Measurements from ENCODE around the gene FICD. TPM values are rescaled to one million over a fixed set of nuclear protein-coding genes. Genes with fewer than 3 reads are reported as not detected.

The FICD gene
- total and polyA plus RNA-seq, 2 donors (not counting 1 experiment from before 2014, with no cell fraction given): 1.2 to 9.1 TPM

GRCh38 chr12:108507971-108508642, 7.0 kb upstream of the FICD start:
- Histone ChIP-seq H3K36me3 (replicated peaks in 1 of 2; ENCODE audit: control extremely low read depth in 1 of 2, control insufficient read depth in 1 of 2, extremely low read depth in 1 of 2, insufficient read depth in 2 of 2, low read length in 1 of 2) (no peaks in the 10 kb centered on the region), H4K20me1 (ENCODE audit: control insufficient read depth, insufficient read depth, low read length, poor library complexity, severe bottlenecking) (no peaks in the 10 kb centered on the region), H3K4me1 (ENCODE audit: control insufficient read depth in 2 of 2, insufficient read depth in 2 of 2, low read length in 2 of 2) (peaks cover 7 to 13% of the 10 kb centered on the region in 2 donors), H3K27me3 (replicated peaks in 1 of 4; ENCODE audit: control extremely low read depth in 1 of 4, control insufficient read depth in 3 of 4, insufficient read depth in 4 of 4, low read length in 3 of 4) (peaks cover 0 to 5% (median 0%) of the 10 kb centered on the region in 4 experiments), H3K9me3 (ENCODE audit: control extremely low read depth in 1 of 3, control insufficient read depth in 2 of 3, insufficient read depth in 1 of 3, low read length in 2 of 3) (peaks cover 1 to 11% (median 3%) of the 10 kb centered on the region in 3 donors), H3K79me2 (ENCODE audit: control insufficient read depth, insufficient read depth, low read length) (no peaks in the 10 kb centered on the region), H3K27ac (ENCODE audit: low read length in 2 of 2) (no peak overlapping the region), H3K4me2 (replicated peaks; ENCODE audit: low read depth, low read length, poor library complexity, severe bottlenecking) (no peak overlapping the region), H3K4me3 (ENCODE audit: control extremely low read depth in 1 of 5, extremely low read depth in 1 of 5, insufficient read depth in 1 of 5, low read depth in 2 of 5, low read length in 4 of 5) (no peak overlapping the region), H3K9ac (ENCODE audit: low read length) (no peak overlapping the region), H2AFZ (ENCODE audit: insufficient read depth, low read depth, low read length, poor library complexity, severe bottlenecking) (no peak overlapping the region)
- peaks cover 12% of the 10 kb centered on the region for H3K27me3 Mint-ChIP-seq
- TF ChIP-seq CTCF (IDR thresholded peaks at IDR 0.05) (no peak), EZH2 (IDR thresholded peaks at IDR 0.05; ENCODE audit: borderline replicate concordance, insufficient read depth, low read depth, low read length, poor library complexity, severe bottlenecking) (no peak)
- 63% methylated on average over 2 of the region's 3 CpGs for WGBS (ENCODE audit: insufficient coverage)
- H3K9me3 Mint-ChIP-seq (ENCODE audit: insufficient read depth): peaks cover 9% of the 10 kb centered on the region
- DNase-seq (no peak), ATAC-seq (ENCODE audit: low read depth) (peak; percentile 21)
- ChIA-PET POLR2A (interaction anchor here (0.6 to 0.7 kb wide), 3 partner anchors 44 to 773 kb away, joined by 3 to 9 read pairs (median 3); no protein-coding TSS in a partner anchor), CTCF (no interaction called here)
- H3K4me3 Mint-ChIP-seq: no peak overlapping the region
- peak overlapping the region; percentile 38 for H3K27ac Mint-ChIP-seq
- H3K4me1 Mint-ChIP-seq: peaks cover 19% of the 10 kb centered on the region
- intact Hi-C loops (cut with micrococcal nuclease): no loop called here

- Histone ChIP-seq H4K20me1 (ENCODE audit: control insufficient read depth, insufficient read depth, low read length, poor library complexity, severe bottlenecking) (no peaks in the 10 kb centered on the region), H3K36me3 (replicated peaks in 1 of 2; ENCODE audit: control extremely low read depth in 1 of 2, control insufficient read depth in 1 of 2, extremely low read depth in 1 of 2, insufficient read depth in 2 of 2, low read length in 1 of 2) (no peaks in the 10 kb centered on the region), H3K4me2 (replicated peaks; ENCODE audit: low read depth, low read length, poor library complexity, severe bottlenecking) (no peak overlapping the region), H3K27ac (ENCODE audit: low read length in 2 of 2) (no peak overlapping the region), H3K4me1 (ENCODE audit: control insufficient read depth in 2 of 2, insufficient read depth in 2 of 2, low read length in 2 of 2) (peaks cover 7 to 17% of the 10 kb centered on the region in 2 donors), H3K79me2 (ENCODE audit: control insufficient read depth, insufficient read depth, low read length) (no peaks in the 10 kb centered on the region), H3K9ac (ENCODE audit: low read length) (no peak overlapping the region), H3K27me3 (replicated peaks in 1 of 4; ENCODE audit: control extremely low read depth in 1 of 4, control insufficient read depth in 3 of 4, insufficient read depth in 4 of 4, low read length in 3 of 4) (peaks cover 0 to 5% (median 0%) of the 10 kb centered on the region in 4 experiments), H3K4me3 (ENCODE audit: control extremely low read depth in 1 of 5, extremely low read depth in 1 of 5, insufficient read depth in 1 of 5, low read depth in 2 of 5, low read length in 4 of 5) (no peak overlapping the region), H3K9me3 (ENCODE audit: control extremely low read depth in 1 of 3, control insufficient read depth in 2 of 3, insufficient read depth in 1 of 3, low read length in 2 of 3) (no peaks in the 10 kb centered on the region), H2AFZ (ENCODE audit: insufficient read depth, low read depth, low read length, poor library complexity, severe bottlenecking) (no peak overlapping the region)
- TF ChIP-seq EZH2 (IDR thresholded peaks at IDR 0.05; ENCODE audit: borderline replicate concordance, insufficient read depth, low read depth, low read length, poor library complexity, severe bottlenecking) (no peak), CTCF (IDR thresholded peaks at IDR 0.05) (no peak)
- ChIA-PET POLR2A (interaction anchor here (0.7 kb wide), 1 partner anchor 394 kb away, joined by 3 read pairs; no protein-coding TSS in a partner anchor), CTCF (no interaction called here)
- no peak overlapping the region for H3K27ac Mint-ChIP-seq
- H3K27me3 Mint-ChIP-seq: peaks cover 12% of the 10 kb centered on the region
- WGBS (ENCODE audit: insufficient coverage): no CpG with 5 or more reads among the region's 1 CpG
- intact Hi-C loops (cut with micrococcal nuclease): loop anchor here (5.0 kb wide), 1 partner anchor 608 kb away; no protein-coding TSS in a partner anchor
- H3K4me1 Mint-ChIP-seq: peaks cover 23% of the 10 kb centered on the region
- ATAC-seq (ENCODE audit: low read depth) (no peak), DNase-seq (no peak)
- no peaks in the 10 kb centered on the region for H3K9me3 Mint-ChIP-seq (ENCODE audit: insufficient read depth)
- H3K4me3 Mint-ChIP-seq: no peak overlapping the region
These were observed 5.3 kb upstream of the FICD start for GRCh38 chr12:108509806-108510205.
